Measurements from ENCODE around the gene KIZ.

GRCh38 chr20:21229163-21229562 is 103.3 kb downstream of the KIZ start:
- TF ChIP-seq TAF1 (IDR thresholded peaks at IDR 0.05; ENCODE audit: borderline replicate concordance, insufficient read depth, low read length) (no peak), SIN3A (IDR thresholded peaks at IDR 0.05; ENCODE audit: borderline replicate concordance, insufficient read depth, low read length) (no peak)

Data from PFSK-1 (cell line).